ENCODE measurements around the gene ODAD3.

- TF ChIP-seq CTCF (IDR thresholded peaks at IDR 0.05): no peak
- no peak for TF ChIP-seq EZH2 (IDR thresholded peaks at IDR 0.05; ENCODE audit: borderline replicate concordance, insufficient read depth, low read depth, low read length, poor library complexity, severe bottlenecking)
Measured at GRCh38 chr19:11400798-11401197, 34.1 kb downstream of the ODAD3 start.
